ENCODE measurements around the gene PDGFC.

PDGFC gene

GRCh38 chr4:156738766-156739165, 232.8 kb downstream of the PDGFC start:
- DNase-seq: no peak
- in situ Hi-C loops (cut with HindIII; ENCODE audit: low pct_ligation_motif_present, low pct_unique_long_range_greater_than_20kb, low sequenced_read_pairs): no loop called here

GRCh38 chr4:156734965-156735895, 236.4 kb downstream of the PDGFC start:
- in situ Hi-C loops (cut with HindIII; ENCODE audit: low pct_ligation_motif_present, low pct_unique_long_range_greater_than_20kb, low sequenced_read_pairs): no loop called here
- no peak for DNase-seq

- no peak for DNase-seq
- in situ Hi-C loops (cut with HindIII; ENCODE audit: low pct_ligation_motif_present, low pct_unique_long_range_greater_than_20kb, low sequenced_read_pairs): no loop called here
Measured at GRCh38 chr4:156733582-156733981, 238.0 kb downstream of the PDGFC start.

- peak; percentile 36 for DNase-seq
- in situ Hi-C loops (cut with HindIII; ENCODE audit: low pct_ligation_motif_present, low pct_unique_long_range_greater_than_20kb, low sequenced_read_pairs): no loop called here
Measured at GRCh38 chr4:156732634-156733033, 239.0 kb downstream of the PDGFC start.

GRCh38 chr4:156729416-156729815, 242.2 kb downstream of the PDGFC start:
- no peak for DNase-seq
- in situ Hi-C loops (cut with HindIII; ENCODE audit: low pct_ligation_motif_present, low pct_unique_long_range_greater_than_20kb, low sequenced_read_pairs): no loop called here

GRCh38 chr4:156725257-156725656, 246.3 kb downstream of the PDGFC start:
- DNase-seq: no peak
- in situ Hi-C loops (cut with HindIII; ENCODE audit: low pct_ligation_motif_present, low pct_unique_long_range_greater_than_20kb, low sequenced_read_pairs): no loop called here

- in situ Hi-C loops (cut with HindIII; ENCODE audit: low pct_ligation_motif_present, low pct_unique_long_range_greater_than_20kb, low sequenced_read_pairs): no loop called here
- no peak for DNase-seq
Measured at GRCh38 chr4:156723951-156724668, 247.5 kb downstream of the PDGFC start.

GRCh38 chr4:156718226-156718625, 253.4 kb downstream of the PDGFC start:
- in situ Hi-C loops (cut with HindIII; ENCODE audit: low pct_ligation_motif_present, low pct_unique_long_range_greater_than_20kb, low sequenced_read_pairs): no loop called here
- DNase-seq: no peak

GRCh38 chr4:156711193-156711590, 260.4 kb downstream of the PDGFC start:
- in situ Hi-C loops (cut with HindIII; ENCODE audit: low pct_ligation_motif_present, low pct_unique_long_range_greater_than_20kb, low sequenced_read_pairs): no loop called here
- no peak for DNase-seq
